Osteoblast (primary cell): ENCODE data around the gene PRKCQ. TPM values are rescaled to one million over a fixed set of nuclear protein-coding genes. Genes with fewer than 3 reads are reported as not detected.

Experiments used
- DNase-seq: peaks from one replicate; pipeline ENCODE4 v3.0.0; 2011; ENCODE audit warnings: low spot score, mixed read lengths; ENCODE audit not compliant: insufficient read length; ENCODE audit errors: missing footprints
- H2AFZ ChIP-seq: 2 replicates; pipeline ENCODE4 v1.6.0; 2011; ENCODE audit warnings: mild to moderate bottlenecking, low read length
- H3K27ac ChIP-seq: 2 replicates; pipeline ENCODE4 v1.5.1; 2011; ENCODE audit warnings: mild to moderate bottlenecking, low read depth, low read length, moderate library complexity
- H3K27me3 ChIP-seq: 2 replicates; pipeline ENCODE4 v1.6.0; 2012; ENCODE audit warnings: mild to moderate bottlenecking, control low read depth, inconsistent platforms, low read length, moderate library complexity; ENCODE audit not compliant: insufficient read depth
- H3K36me3 ChIP-seq: 2 replicates; pipeline ENCODE4 v1.5.1; 2011; ENCODE audit warnings: mild to moderate bottlenecking, low read length, control low read depth, moderate library complexity; ENCODE audit not compliant: insufficient read depth
- H3K4me1 ChIP-seq: 2 replicates; pipeline ENCODE4 v1.5.1; 2011; ENCODE audit warnings: mild to moderate bottlenecking, low read length, control low read depth, moderate library complexity; ENCODE audit not compliant: insufficient read depth
- H3K4me2 ChIP-seq: 2 replicates; pipeline ENCODE4 v1.6.0; 2011; ENCODE audit warnings: mild to moderate bottlenecking, low read length; ENCODE audit not compliant: insufficient read depth
- H3K4me3 ChIP-seq: fragments of 200-600 bp; sonication (generic); 3 replicates; pipeline ENCODE4 v1.5.1; 2012; ENCODE audit warnings: mild to moderate bottlenecking, low read length, inconsistent platforms; ENCODE audit not compliant: insufficient read depth
- H3K79me2 ChIP-seq: 2 replicates; pipeline ENCODE4 v1.6.0; 2012; ENCODE audit warnings: mild to moderate bottlenecking, low read length, control low read depth, inconsistent platforms; ENCODE audit not compliant: insufficient read depth
- H3K9me3 ChIP-seq: 2 replicates; pipeline ENCODE4 v1.5.1; 2011; ENCODE audit warnings: low read depth, low read length, control low read depth
- H4K20me1 ChIP-seq: 2 replicates; pipeline ENCODE4 v1.6.0; 2012; ENCODE audit warnings: mild to moderate bottlenecking, low read length, control low read depth; ENCODE audit not compliant: insufficient read depth
- total RNA-seq: library from RNA; depleted of rRNA; stranded (reverse); fragments of >200 nt; gene quantifications from 2 replicates; pipeline ENCODE4 v1.2.3, GENCODE V29; 2012
- TF ChIP-seq, protein P1 (sequence below): IDR thresholded peaks from 2 replicates; pipeline ENCODE4 v1.5.1; 2011; ENCODE audit warnings: mild to moderate bottlenecking, low read depth, low read length, moderate library complexity; ENCODE audit errors: extremely low read depth

Gene PRKCQ
- total RNA-seq, 1 donor, result not detected

DNA sequence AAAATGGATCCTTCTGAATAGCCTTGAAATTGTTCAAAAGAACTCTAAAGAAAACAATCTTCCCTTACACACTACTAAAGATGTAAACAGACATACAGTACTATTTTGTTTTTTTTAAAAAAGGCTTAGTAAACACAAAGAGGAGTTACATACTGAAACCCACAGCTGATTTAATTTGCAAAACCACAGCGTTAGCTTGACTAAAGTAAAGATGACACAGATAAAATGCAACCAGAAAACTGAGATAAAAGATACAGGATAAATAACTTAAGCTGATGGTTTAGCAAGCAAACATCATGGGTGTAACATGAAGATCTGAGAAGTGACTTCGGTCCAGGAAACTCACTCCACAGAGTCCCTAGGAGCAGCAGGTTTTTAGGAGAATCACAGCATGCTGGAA, 21.8 kb downstream of the PRKCQ start:
- H3K27ac ChIP-seq, result no peak overlapping the region

DNA sequence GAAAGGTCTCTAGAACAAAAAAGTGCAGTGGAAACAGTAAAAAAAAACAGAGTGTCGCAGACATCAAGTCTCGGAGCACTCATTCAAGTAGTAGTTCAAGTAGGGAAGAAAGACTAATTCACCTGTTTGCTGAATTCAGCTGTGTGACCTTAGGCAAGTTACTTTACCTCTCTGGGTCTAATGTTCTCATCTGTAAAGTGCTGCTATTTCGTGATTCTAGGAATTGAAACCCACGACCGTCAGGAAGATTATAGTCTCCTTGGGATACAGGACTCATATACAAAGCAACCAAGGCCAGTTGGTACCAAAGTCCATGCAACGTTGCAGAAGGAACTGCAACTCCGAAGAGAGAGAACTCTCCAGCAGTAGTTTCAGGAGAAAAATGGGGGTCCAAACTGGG, 26.1 kb downstream of the PRKCQ start:
- DNase-seq, result no peak
- H3K27me3 ChIP-seq, result no peaks in the 10 kb centered on the region
- TF ChIP-seq, protein P1, sequence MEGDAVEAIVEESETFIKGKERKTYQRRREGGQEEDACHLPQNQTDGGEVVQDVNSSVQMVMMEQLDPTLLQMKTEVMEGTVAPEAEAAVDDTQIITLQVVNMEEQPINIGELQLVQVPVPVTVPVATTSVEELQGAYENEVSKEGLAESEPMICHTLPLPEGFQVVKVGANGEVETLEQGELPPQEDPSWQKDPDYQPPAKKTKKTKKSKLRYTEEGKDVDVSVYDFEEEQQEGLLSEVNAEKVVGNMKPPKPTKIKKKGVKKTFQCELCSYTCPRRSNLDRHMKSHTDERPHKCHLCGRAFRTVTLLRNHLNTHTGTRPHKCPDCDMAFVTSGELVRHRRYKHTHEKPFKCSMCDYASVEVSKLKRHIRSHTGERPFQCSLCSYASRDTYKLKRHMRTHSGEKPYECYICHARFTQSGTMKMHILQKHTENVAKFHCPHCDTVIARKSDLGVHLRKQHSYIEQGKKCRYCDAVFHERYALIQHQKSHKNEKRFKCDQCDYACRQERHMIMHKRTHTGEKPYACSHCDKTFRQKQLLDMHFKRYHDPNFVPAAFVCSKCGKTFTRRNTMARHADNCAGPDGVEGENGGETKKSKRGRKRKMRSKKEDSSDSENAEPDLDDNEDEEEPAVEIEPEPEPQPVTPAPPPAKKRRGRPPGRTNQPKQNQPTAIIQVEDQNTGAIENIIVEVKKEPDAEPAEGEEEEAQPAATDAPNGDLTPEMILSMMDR, result no peak
- H3K36me3 ChIP-seq, result no peaks in the 10 kb centered on the region
- no peak overlapping the region for H3K4me3 ChIP-seq
- no peak overlapping the region for H3K4me2 ChIP-seq
- no peaks in the 10 kb centered on the region for H3K79me2 ChIP-seq
- H4K20me1 ChIP-seq, result no peaks in the 10 kb centered on the region
- no peaks in the 10 kb centered on the region for H3K4me1 ChIP-seq
- no peaks in the 10 kb centered on the region for H3K9me3 ChIP-seq
- H3K27ac ChIP-seq, result no peak overlapping the region
- H2AFZ ChIP-seq, result no peak overlapping the region

More for the DNA sequence above, 21.8 kb downstream of the PRKCQ start:
- Histone ChIP-seq H2AFZ (no peak overlapping the region), H3K9me3 (no peaks in the 10 kb centered on the region), H3K36me3 (no peaks in the 10 kb centered on the region), H3K27me3 (no peaks in the 10 kb centered on the region), H3K4me3 (no peak overlapping the region), H3K4me2 (no peak overlapping the region), H4K20me1 (no peaks in the 10 kb centered on the region), H3K79me2 (no peaks in the 10 kb centered on the region), H3K4me1 (no peaks in the 10 kb centered on the region)
- TF ChIP-seq, protein P1, result no peak
- DNase-seq, result no peak

GRCh38 chr10:6543431-6544005, 36.6 kb downstream of the PRKCQ start:
- Histone ChIP-seq H3K36me3 (no peaks in the 10 kb centered on the region), H3K79me2 (no peaks in the 10 kb centered on the region), H3K9me3 (no peaks in the 10 kb centered on the region), H3K27me3 (no peaks in the 10 kb centered on the region), H3K27ac (no peak overlapping the region), H3K4me1 (no peaks in the 10 kb centered on the region), H3K4me2 (no peak overlapping the region), H4K20me1 (no peaks in the 10 kb centered on the region), H3K4me3 (no peak overlapping the region), H2AFZ (no peak overlapping the region)
- no peak for DNase-seq
- TF ChIP-seq, protein P1, result no peak

- DNase-seq, result no peak
- Histone ChIP-seq H4K20me1 (no peaks in the 10 kb centered on the region), H2AFZ (no peak overlapping the region), H3K4me1 (no peaks in the 10 kb centered on the region), H3K27me3 (no peaks in the 10 kb centered on the region), H3K4me2 (no peak overlapping the region), H3K4me3 (no peak overlapping the region), H3K36me3 (no peaks in the 10 kb centered on the region), H3K27ac (no peak overlapping the region), H3K79me2 (no peaks in the 10 kb centered on the region), H3K9me3 (no peaks in the 10 kb centered on the region)
- TF ChIP-seq, protein P1, result no peak
Measured at GRCh38 chr10:6542999-6543430, 37.1 kb downstream of the PRKCQ start.
